Spleen (tissue), 11 donors: ENCODE measurements around the gene KLHL41. TPM values are rescaled to one million over a fixed set of nuclear protein-coding genes. Genes with fewer than 3 reads are reported as not detected.
A peak's percentile ranks its signal among the peaks of the same experiment; 100 is the strongest.
"Not testable (repeated sequence)": the region's sequence is repeated elsewhere in the genome, so short reads cannot be mapped to it uniquely, and the experiment has no call there.

Experiments used
- DNase-seq: peaks from one replicate; pipeline ENCODE4 v3.0.0-alpha.2; 2020
- H3K27ac ChIP-seq, 8 donors: fragments of 200-600 bp; sonication (generic) in 7 of 8; 1 replicate in 4 of 8; 2 replicates in 4 of 8; pipeline versions ENCODE4 v1.5.0 to v1.8.0; 2016 to 2021; ENCODE audit warnings: inconsistent platforms in 4 of 8, mild to moderate bottlenecking in 4 of 8, moderate library complexity in 1 of 8
- H3K27me3 ChIP-seq, 7 donors: fragments of 200-600 bp; sonication (generic) in 6 of 7; replicated peaks in 1 of 7; 1 replicate in 4 of 7; 2 replicates in 3 of 7; pipeline versions ENCODE4 v1.5.0 to v1.8.0; 2016 to 2021; ENCODE audit warnings: inconsistent platforms in 3 of 7, mild to moderate bottlenecking in 1 of 7
- H3K36me3 ChIP-seq, 6 donors: fragments of 200-600 bp; sonication (generic) in 5 of 6; 1 replicate in 4 of 6; 2 replicates in 2 of 6; pipeline versions ENCODE4 v1.5.0 to v1.8.0; 2016 to 2021; ENCODE audit warnings: inconsistent platforms in 2 of 6
- H3K4me1 ChIP-seq, 6 donors: fragments of 200-600 bp; sonication (generic) in 5 of 6; 1 replicate in 3 of 6; 2 replicates in 3 of 6; pipeline versions ENCODE4 v1.5.0 to v1.8.0; 2016 to 2021; ENCODE audit warnings: inconsistent platforms in 3 of 6
- H3K4me3 ChIP-seq, 8 donors: fragments of 200-600 bp; sonication (generic) in 7 of 8; 1 replicate in 4 of 8; 2 replicates in 4 of 8; pipeline versions ENCODE4 v1.5.0 to v1.8.0; 2016 to 2021; ENCODE audit warnings: inconsistent platforms in 4 of 8, mild to moderate bottlenecking in 4 of 8, moderate library complexity in 2 of 8
- H3K9me3 ChIP-seq, 8 donors: fragments of 200-600 bp; sonication (generic) in 7 of 8; 1 replicate in 4 of 8; 2 replicates in 4 of 8; pipeline versions ENCODE4 v1.5.0 to v1.8.0; 2016 to 2021; ENCODE audit warnings: inconsistent platforms in 4 of 8
- CTCF ChIP-seq, 11 experiments: fragments of 200-600 bp in 7 of 11; fragments of 450-650 bp in 4 of 11; sonication (generic) in 4 of 11; IDR thresholded peaks in 8 of 11; conservative IDR thresholded peaks in 3 of 11; 1 replicate in 7 of 11; 2 replicates in 4 of 11; pipeline versions ENCODE4 v1.4.0 to v1.8.0; 2016 to 2021; ENCODE audit warnings: antibody characterized with exemption in 11 of 11, inconsistent platforms in 4 of 11, mild to moderate bottlenecking in 1 of 11
- POLR2A ChIP-seq, 3 donors: fragments of 450-650 bp; IDR thresholded peaks; one replicate each; pipeline ENCODE4 v1.5.1; 2017; ENCODE audit warnings: antibody characterized with exemption in 3 of 3, mild to moderate bottlenecking in 1 of 3
- POLR2AphosphoS5 ChIP-seq, 3 donors: sonication (generic); formaldehyde crosslinking; IDR thresholded peaks; one replicate each; pipeline ENCODE4 v1.5.1; 2017; ENCODE audit warnings: antibody characterized with exemption in 3 of 3
- WGBS, 5 donors: extraction: QIAGEN DNeasy Blood & Tissue Kit in 3 of 5; methylation state at CpG; one replicate each; pipeline versions ENCODE4 v1.1.5 to v1.1.7; 2013 to 2018; 5-methylcytosine and 5-hydroxymethylcytosine counted together
- intact Hi-C: fragments of 100-400 bp; cut with DNase I; formaldehyde crosslinking; loops from one replicate; pipeline ENCODE4 v1.15.0; 2023; ENCODE audit warnings: low total_unique reads
- polyA plus RNA-seq, 3 donors: library from polyadenylated mRNA; stranded (reverse); fragments of 200-250 nt; gene quantifications; one replicate each; pipeline ENCODE4 v1.2.1, GENCODE V29; 2013
- total RNA-seq, 7 donors: library from RNA; depleted of rRNA in 3 of 7; stranded (reverse); fragments of >200 nt in 3 of 7; fragmentation: NEBNext Ultra II Directional in 4 of 7; extraction: Animal tissue kit (Norgen Biotek cat#: 25700) in 4 of 7; gene quantifications; one replicate each; pipeline versions ENCODE4 v1.1.0 to v1.2.1, GENCODE V29; 2016 to 2021
- donor health status: healthy with polysubstance abuse.
- donor health status: DM: no; HTN: no; CAD: no; lungs with moderate emphysema.
- donor health status: DM: no; HTN: no; CAD: no.
- donor health status: Bipolar disorder and iron deficiency.
- donor health status: healthy.
- donor health status: DM: no; HTN: no; CAD: no.
- donor health status: DM: yes; HTN: yes; CAD: no.

Gene KLHL41
- total and polyA plus RNA-seq, 10 donors = 0.30 to 1.0 (median 0.68) TPM

GRCh38 chr2:169528271-169528701 is 18.8 kb downstream of the KLHL41 start:
- Histone ChIP-seq H3K9me3 (no peaks in the 10 kb centered on the region), H3K27ac (no peak overlapping the region), H3K4me3 (no peak overlapping the region), H3K36me3 (peaks cover 0 to 45% (median 3%) of the 10 kb centered on the region in 6 donors), H3K4me1 (no peaks in the 10 kb centered on the region), H3K27me3 (no peaks in the 10 kb centered on the region)
- WGBS, 5 donors = 4 to 10% (median 10%) methylated on average over 2 of the region's 2 CpGs
- intact Hi-C loops = loop anchor here (10.0 kb wide), 1 partner anchor 397 kb away; no protein-coding TSS in a partner anchor
- no peak for TF ChIP-seq POLR2A (IDR thresholded peaks at IDR 0.05)
- peak; percentile 46 to 86 (median 75) for TF ChIP-seq CTCF (IDR thresholded peaks at IDR 0.05 in 8 of 11, conservative IDR thresholded peaks at IDR 0.05 in 3 of 11)
- TF ChIP-seq POLR2AphosphoS5 (IDR thresholded peaks at IDR 0.05) = no peak
- DNase-seq = peak; percentile 81

GRCh38 chr2:169539460-169539859 is 30.0 kb downstream of the KLHL41 start:
- intact Hi-C loops = not testable (repeated sequence)

GRCh38 chr2:169540146-169540545 is 30.6 kb downstream of the KLHL41 start:
- intact Hi-C loops = no loop called here
- no peaks in the 10 kb centered on the region for H3K9me3 ChIP-seq
- 59 to 87% (median 73%) methylated on average over 2 of the region's 2 CpGs for WGBS, 5 donors
- H3K4me3 ChIP-seq = no peak overlapping the region
- no peaks in the 10 kb centered on the region for H3K4me1 ChIP-seq
- no peak overlapping the region for H3K27ac ChIP-seq
- H3K36me3 ChIP-seq = peaks cover 0 to 88% (median 5%) of the 10 kb centered on the region in 6 donors
- no peaks in the 10 kb centered on the region for H3K27me3 ChIP-seq
- DNase-seq = no peak
- no peak for TF ChIP-seq CTCF (IDR thresholded peaks at IDR 0.05 in 8 of 11, conservative IDR thresholded peaks at IDR 0.05 in 3 of 11)

More at GRCh38 chr2:169539460-169539859, 30.0 kb downstream of the KLHL41 start:
- not testable (repeated sequence) for H3K4me3 ChIP-seq, H3K9me3 ChIP-seq, DNase-seq, H3K4me1 ChIP-seq, H3K27ac ChIP-seq, H3K27me3 ChIP-seq
- 95 to 97% (median 96%) methylated on average over 2 of the region's 2 CpGs for WGBS, 5 donors
- H3K36me3 ChIP-seq = peaks cover 0 to 88% (median 4%) of the 10 kb centered on the region in 6 donors

GRCh38 chr2:169542433-169542832 is 32.9 kb downstream of the KLHL41 start:
- intact Hi-C loops = no loop called here
- 84 to 95% (median 88%) methylated on average over 3 of the region's 3 CpGs for WGBS, 5 donors
- peaks cover 0 to 86% (median 14%) of the 10 kb centered on the region in 6 donors for H3K36me3 ChIP-seq

More at GRCh38 chr2:169542433-169542832, 32.9 kb downstream of the KLHL41 start:
- H3K4me1 ChIP-seq = no peaks in the 10 kb centered on the region
- H3K27me3 ChIP-seq = no peaks in the 10 kb centered on the region
- no peak for TF ChIP-seq POLR2A (IDR thresholded peaks at IDR 0.05)
- no peak for TF ChIP-seq POLR2AphosphoS5 (IDR thresholded peaks at IDR 0.05)
- no peak for TF ChIP-seq CTCF (IDR thresholded peaks at IDR 0.05 in 8 of 11, conservative IDR thresholded peaks at IDR 0.05 in 3 of 11)
- H3K27ac ChIP-seq = no peak overlapping the region
- DNase-seq = no peak
- H3K9me3 ChIP-seq = no peaks in the 10 kb centered on the region
- H3K4me3 ChIP-seq = no peak overlapping the region
